HCT116 (cell line): ENCODE measurements around the gene PYGO2.

Source experiments
- CBX3 ChIP-seq: IDR thresholded peaks from 2 replicates; pipeline ENCODE4 v1.6.1; 2012; ENCODE audit warnings: low read depth
- EGR1 ChIP-seq: IDR thresholded peaks from 2 replicates; pipeline ENCODE4 v1.6.1; 2012; ENCODE audit warnings: low read depth
- EZH2 ChIP-seq: fragments of 200-600 bp; sonication (generic); IDR thresholded peaks from 2 replicates; pipeline ENCODE4 v1.6.1; 2017; ENCODE audit warnings: antibody characterized with exemption, mixed run types
- EZH2phosphoT487 ChIP-seq: fragments of 200-600 bp; IDR thresholded peaks from 2 replicates; pipeline ENCODE4 v1.6.1; 2018; ENCODE audit warnings: antibody characterized with exemption, borderline replicate concordance
- FOSL1 ChIP-seq: IDR thresholded peaks from 2 replicates; pipeline ENCODE4 v1.6.1; 2012; ENCODE audit warnings: low read depth
- JUND ChIP-seq: IDR thresholded peaks from 2 replicates; pipeline ENCODE4 v1.6.1; 2012
- POLR2A ChIP-seq: IDR thresholded peaks from 2 replicates; pipeline ENCODE4 v1.7.0; 2011; ENCODE audit warnings: borderline replicate concordance; ENCODE audit not compliant: insufficient read depth, insufficient read length; ENCODE audit errors: extremely low read depth
- RAD21 ChIP-seq: IDR thresholded peaks from 2 replicates; pipeline ENCODE4 v1.6.1; 2012; ENCODE audit warnings: low read depth, mild to moderate bottlenecking
- SIN3A ChIP-seq: IDR thresholded peaks from 2 replicates; pipeline ENCODE4 v1.6.1; 2012; ENCODE audit warnings: low read depth
- ZNF274 ChIP-seq: fragments of 200-500 bp; sonication (Bioruptor generic); IDR thresholded peaks from 2 replicates; pipeline ENCODE4 v1.6.1; 2014; ENCODE audit warnings: mild to moderate bottlenecking, low read depth, low read length, inconsistent platforms
- TF ChIP-seq, protein P1 (sequence below), 3 experiments: fragments of 200-600 bp in 1 of 3; sonication (generic) in 1 of 3; IDR thresholded peaks in 2 of 3; conservative IDR thresholded peaks in 1 of 3; 2 replicates each; pipeline ENCODE4 v1.5.1; 2012 to 2017; ENCODE audit warnings: low read depth in 2 of 3, low read length in 2 of 3, antibody characterized with exemption in 1 of 3, borderline replicate concordance in 1 of 3, control low read depth in 1 of 3, mild to moderate bottlenecking in 1 of 3, mixed read lengths in 1 of 3, mixed run types in 1 of 3, moderate library complexity in 1 of 3; ENCODE audit not compliant: insufficient read depth in 1 of 3

DNA sequence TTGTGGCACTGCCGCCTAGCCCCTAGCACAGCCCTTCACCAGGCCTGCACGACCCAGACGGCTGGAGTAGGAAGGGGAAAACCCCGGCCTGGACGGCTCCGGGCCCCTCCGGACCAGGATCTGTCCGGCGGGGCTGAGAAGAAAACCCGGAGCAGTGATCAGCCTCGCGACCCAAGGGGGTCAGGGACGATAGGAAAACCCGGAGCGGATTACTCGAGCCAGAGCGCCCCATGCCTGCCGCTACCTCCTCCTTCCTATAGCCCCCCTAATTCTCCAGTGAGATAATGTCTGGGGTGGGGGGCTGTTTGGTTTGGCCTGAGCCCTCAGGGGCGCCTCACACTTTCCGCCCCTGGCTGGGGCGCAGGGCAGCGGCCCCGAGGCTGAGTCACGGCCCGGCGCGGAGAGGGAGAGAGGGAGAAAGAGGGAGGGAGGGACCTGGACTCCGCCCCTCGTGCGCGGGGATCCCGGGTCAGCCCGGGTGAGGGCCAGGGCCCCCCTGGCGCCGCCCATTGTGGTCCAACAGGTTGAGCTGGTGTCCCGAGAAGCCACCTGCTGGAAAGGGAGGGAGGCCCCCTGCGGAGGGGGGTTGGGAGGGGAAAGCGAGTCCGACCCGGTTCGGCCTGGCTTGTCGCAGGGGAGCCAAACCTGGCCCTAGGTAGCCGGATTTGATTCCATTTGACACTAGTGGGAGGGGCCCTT, 39.3 kb upstream of the PYGO2 start:
- TF ChIP-seq, protein P1, sequence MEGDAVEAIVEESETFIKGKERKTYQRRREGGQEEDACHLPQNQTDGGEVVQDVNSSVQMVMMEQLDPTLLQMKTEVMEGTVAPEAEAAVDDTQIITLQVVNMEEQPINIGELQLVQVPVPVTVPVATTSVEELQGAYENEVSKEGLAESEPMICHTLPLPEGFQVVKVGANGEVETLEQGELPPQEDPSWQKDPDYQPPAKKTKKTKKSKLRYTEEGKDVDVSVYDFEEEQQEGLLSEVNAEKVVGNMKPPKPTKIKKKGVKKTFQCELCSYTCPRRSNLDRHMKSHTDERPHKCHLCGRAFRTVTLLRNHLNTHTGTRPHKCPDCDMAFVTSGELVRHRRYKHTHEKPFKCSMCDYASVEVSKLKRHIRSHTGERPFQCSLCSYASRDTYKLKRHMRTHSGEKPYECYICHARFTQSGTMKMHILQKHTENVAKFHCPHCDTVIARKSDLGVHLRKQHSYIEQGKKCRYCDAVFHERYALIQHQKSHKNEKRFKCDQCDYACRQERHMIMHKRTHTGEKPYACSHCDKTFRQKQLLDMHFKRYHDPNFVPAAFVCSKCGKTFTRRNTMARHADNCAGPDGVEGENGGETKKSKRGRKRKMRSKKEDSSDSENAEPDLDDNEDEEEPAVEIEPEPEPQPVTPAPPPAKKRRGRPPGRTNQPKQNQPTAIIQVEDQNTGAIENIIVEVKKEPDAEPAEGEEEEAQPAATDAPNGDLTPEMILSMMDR (IDR thresholded peaks at IDR 0.05 in 2 of 3, conservative IDR thresholded peaks at IDR 0.05 in 1 of 3; ENCODE audit: borderline replicate concordance in 1 of 3, insufficient read depth in 1 of 3, low read depth in 2 of 3, low read length in 2 of 3), result no peak
- no peak for TF ChIP-seq EZH2
- peak; percentile 10 for TF ChIP-seq POLR2A
- TF ChIP-seq RAD21, result no peak
- TF ChIP-seq EZH2phosphoT487, result no peak
- no peak for TF ChIP-seq JUND
- no peak for TF ChIP-seq SIN3A
- TF ChIP-seq ZNF274, result no peak
- no peak for TF ChIP-seq FOSL1
- TF ChIP-seq CBX3, result no peak
- TF ChIP-seq EGR1, result no peak
